Effector memory CD4-positive, alpha-beta T cell (primary cell): ENCODE results near the gene TSSC4.

Experiments used
- DNase-seq, 3 donors: peaks; one replicate each; pipeline ENCODE4 v3.0.0-alpha.2; 2020
- H3K27ac ChIP-seq: 2 replicates; pipeline ENCODE4 v1.7.0; 2013; ENCODE audit warnings: mild to moderate bottlenecking, low read length, moderate library complexity; ENCODE audit not compliant: insufficient read depth, poor library complexity, severe bottlenecking
- H3K27me3 ChIP-seq: replicated peaks from 2 replicates; pipeline ENCODE4 v1.7.0; 2013; ENCODE audit warnings: mild to moderate bottlenecking, low read length; ENCODE audit not compliant: insufficient read depth, control insufficient read depth, poor library complexity, severe bottlenecking
- H3K36me3 ChIP-seq: 2 replicates; pipeline ENCODE4 v1.7.0; 2013; ENCODE audit warnings: mild to moderate bottlenecking, low read length, moderate library complexity; ENCODE audit not compliant: control insufficient read depth, insufficient read depth
- H3K4me1 ChIP-seq: 2 replicates; pipeline ENCODE4 v1.7.0; 2013; ENCODE audit warnings: low read length, mild to moderate bottlenecking; ENCODE audit not compliant: control insufficient read depth, insufficient read depth, poor library complexity, severe bottlenecking
- H3K4me3 ChIP-seq: 2 replicates; pipeline ENCODE4 v1.7.0; 2013; ENCODE audit warnings: low read length, low read depth, mild to moderate bottlenecking; ENCODE audit not compliant: insufficient read depth, poor library complexity, severe bottlenecking
- H3K9me3 ChIP-seq: 2 replicates; pipeline ENCODE4 v1.7.0; 2013; ENCODE audit warnings: mild to moderate bottlenecking, low read length, moderate library complexity; ENCODE audit not compliant: control insufficient read depth

TSSC4 gene

DNA sequence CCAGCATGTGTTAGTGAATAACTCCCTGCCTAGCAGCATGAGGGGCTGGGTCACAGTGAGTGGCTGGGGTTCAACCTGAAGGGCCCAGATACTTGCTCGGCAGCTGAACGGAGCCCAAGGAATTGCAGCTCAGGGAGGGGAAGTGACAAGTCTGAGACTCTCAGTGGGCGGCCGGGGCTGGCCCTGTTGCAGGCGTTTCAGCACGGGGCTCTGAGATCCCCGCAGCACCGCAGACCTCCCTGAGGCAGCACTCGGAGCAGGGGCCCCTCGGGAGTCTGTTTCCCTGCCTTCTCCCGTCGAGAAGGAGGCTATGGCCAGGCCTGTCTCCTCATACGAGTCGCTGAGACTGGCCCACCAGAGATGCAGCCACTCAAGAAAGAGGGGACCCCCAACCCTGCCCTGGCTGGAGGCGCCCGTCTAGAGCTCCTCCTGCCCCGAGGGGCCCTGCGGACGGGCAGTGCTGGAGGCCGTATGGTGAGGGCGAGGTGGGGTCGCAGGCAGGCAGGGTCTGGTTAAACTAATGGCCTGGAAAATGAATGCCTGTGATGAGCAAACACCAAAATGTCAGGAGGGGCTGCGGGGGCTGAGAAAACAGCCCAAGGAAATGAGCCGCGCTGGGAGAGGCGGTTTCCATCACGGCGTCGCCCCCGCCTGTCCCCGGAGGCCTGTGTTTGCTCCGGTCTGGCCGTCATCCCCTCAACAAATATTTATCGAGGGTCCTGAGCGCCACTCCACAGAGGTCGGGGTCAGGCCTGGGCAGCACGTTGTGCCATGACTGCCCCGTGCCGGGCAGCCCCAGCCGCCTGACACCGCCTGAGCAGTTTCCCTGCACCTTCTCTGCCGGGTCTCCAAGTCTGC lies 9.3 kb downstream of the TSSC4 start:
- no peaks in the 10 kb centered on the region for H3K9me3 ChIP-seq
- no peaks in the 10 kb centered on the region for H3K36me3 ChIP-seq
- no peak for DNase-seq
- no peaks in the 10 kb centered on the region for H3K27me3 ChIP-seq
- no peak overlapping the region for H3K27ac ChIP-seq
- no peak overlapping the region for H3K4me3 ChIP-seq
- no peaks in the 10 kb centered on the region for H3K4me1 ChIP-seq

DNA sequence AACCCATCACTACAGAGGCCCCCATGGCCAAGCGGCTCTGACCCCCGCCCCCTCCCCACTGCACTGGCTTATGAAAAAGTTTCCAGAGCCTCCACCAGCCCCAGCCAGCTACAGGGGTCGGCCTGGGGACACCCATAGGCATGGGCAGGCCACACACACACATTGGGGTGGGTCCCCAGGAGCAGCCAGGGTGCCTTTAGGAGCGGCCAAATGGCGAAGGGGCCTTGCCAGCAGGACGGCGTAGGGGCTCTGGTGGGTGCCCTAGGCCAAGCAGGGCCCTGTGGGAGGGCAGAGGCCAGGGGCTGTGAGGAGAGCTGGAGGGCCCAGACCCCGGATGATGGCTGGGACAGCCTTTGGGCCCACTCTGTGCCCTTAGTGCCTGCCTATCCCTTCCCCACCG lies 10.1 kb downstream of the TSSC4 start:
- no peaks in the 10 kb centered on the region for H3K9me3 ChIP-seq
- no peak overlapping the region for H3K27ac ChIP-seq
- no peaks in the 10 kb centered on the region for H3K4me1 ChIP-seq
- no peaks in the 10 kb centered on the region for H3K27me3 ChIP-seq
- no peak overlapping the region for H3K4me3 ChIP-seq
- DNase-seq: no peak
- H3K36me3 ChIP-seq: no peaks in the 10 kb centered on the region

DNA sequence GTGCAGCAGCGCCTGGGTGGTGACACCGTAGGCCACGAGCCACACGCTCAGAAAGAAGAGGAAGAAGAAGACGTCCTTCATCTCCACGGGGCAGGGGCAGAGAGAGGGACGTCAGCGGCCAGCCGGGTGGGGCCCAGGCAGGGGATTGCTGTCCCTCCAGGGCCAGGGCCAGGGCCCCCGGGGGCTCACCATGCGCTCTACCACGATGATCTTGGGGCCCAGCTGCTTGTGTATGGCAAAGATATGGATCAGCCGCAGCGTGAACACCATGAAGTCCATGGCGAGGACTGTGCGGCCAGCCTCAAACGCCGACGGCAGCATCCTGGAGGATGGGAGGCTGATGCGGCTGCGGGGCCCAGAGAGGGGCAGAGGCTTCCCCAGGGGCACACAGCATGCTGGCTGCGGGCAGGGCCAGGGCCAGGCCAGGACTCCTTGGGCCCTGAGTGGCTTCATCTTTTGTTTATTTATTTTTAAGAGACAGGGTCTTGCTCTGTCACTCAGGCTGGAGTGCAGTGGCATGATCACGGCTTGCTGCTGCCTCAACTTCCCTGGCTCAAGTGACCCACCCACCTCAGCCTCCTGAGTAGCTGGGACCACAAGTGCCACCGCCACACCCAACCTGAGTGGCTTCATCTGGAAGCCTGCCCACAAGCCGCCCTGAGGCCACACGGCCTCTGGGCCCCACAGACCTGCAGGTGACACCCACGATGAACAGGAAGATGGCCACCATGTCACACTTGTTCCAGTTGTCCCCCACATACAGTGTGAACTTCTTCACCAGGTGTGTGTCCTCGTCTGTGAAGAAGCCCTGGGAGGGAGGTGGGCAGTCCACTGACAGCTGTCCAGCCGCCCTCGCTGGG lies 11.1 kb downstream of the TSSC4 start:
- no peaks in the 10 kb centered on the region for H3K4me1 ChIP-seq
- no peaks in the 10 kb centered on the region for H3K9me3 ChIP-seq
- H3K4me3 ChIP-seq: no peak overlapping the region
- no peaks in the 10 kb centered on the region for H3K36me3 ChIP-seq
- no peaks in the 10 kb centered on the region for H3K27me3 ChIP-seq
- H3K27ac ChIP-seq: no peak overlapping the region
- DNase-seq: no peak

DNA sequence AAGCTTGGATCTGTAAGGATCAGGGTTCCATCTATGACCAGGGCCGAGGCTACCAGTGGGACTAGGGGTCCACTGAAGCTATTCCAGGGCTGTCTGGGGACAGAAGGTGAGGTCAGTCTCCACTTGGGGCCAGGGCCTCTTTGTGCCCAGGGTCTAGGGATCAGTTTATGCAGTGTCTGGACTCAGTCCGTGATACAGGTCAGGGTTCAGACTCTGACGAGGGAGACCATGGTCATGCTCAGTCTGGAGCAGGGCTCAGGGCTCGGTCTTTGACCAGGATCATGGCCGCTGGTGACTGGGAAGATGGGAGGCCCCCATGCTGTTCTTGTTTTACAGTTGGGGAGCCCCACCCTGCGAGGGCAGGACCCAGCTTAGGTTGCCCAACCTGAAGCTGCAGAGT lies 11.8 kb downstream of the TSSC4 start:
- Histone ChIP-seq H3K27me3 (no peaks in the 10 kb centered on the region), H3K9me3 (no peaks in the 10 kb centered on the region), H3K4me3 (no peak overlapping the region), H3K36me3 (no peaks in the 10 kb centered on the region), H3K4me1 (no peaks in the 10 kb centered on the region), H3K27ac (no peak overlapping the region)
- DNase-seq: no peak

DNA sequence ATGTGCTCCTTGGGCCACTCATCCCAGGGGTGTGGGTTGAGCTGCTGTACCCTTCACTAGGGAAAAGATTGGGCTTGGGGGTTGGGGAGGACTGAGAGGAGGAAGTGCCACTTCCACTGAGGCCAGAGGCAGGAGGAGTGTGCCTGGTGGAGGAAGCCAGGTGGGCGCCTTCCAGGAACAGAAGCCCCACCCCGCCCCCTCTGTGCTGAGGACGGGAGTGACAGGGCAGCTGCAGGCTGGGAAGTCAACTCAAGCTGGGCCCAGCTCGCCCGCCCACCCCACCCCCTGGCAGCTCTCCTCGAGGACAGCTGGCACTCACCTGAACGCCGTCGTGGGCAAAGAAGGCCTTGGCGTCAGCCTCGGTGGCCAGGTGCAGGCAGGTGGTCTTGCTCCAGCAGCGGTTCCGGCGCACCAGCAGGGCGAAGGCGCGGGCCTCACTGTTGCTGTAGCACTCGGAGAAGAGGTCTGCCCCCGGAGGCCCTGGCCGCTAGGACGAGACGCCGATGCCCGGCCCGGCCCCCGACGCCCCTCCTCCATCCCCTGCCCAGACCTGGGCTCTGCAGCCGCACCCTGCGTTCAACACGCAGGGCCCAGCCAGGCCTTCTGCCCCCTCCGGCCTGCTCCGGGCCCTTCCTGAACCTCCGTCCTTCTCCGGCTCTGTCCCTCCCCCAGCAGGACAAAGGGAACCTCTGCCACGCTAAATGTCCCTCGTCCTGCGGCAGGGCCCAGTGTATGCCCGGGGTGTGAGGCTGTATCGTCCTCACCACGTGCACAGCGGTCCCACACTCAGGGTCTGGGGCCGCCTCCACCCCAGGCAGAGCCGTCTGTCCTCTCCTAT lies 13.4 kb downstream of the TSSC4 start:
- no peak overlapping the region for H3K27ac ChIP-seq
- H3K4me3 ChIP-seq: no peak overlapping the region
- H3K4me1 ChIP-seq: no peaks in the 10 kb centered on the region
- H3K27me3 ChIP-seq: no peaks in the 10 kb centered on the region
- H3K9me3 ChIP-seq: no peaks in the 10 kb centered on the region
- H3K36me3 ChIP-seq: no peaks in the 10 kb centered on the region
- DNase-seq: no peak

DNA sequence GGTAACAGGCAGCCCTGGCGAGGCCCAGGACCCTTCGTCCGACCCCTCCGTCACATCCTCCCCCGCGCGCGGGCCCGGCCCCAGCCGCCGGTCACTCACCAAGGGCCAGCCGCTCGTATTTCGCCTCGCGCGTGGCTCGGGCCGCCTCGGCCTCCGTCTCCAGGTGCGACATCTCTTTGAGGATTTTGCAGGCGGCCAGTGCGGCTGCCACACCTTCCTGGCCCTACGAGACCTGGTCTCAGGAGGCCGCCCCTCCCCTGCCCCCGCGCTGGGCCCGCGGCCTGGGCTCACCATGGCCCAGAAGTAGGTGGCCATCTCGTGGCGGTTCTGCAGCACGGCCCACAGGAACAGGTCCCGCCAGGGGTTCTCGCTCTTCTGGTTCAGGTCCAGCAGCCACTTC lies 14.1 kb downstream of the TSSC4 start:
- H3K4me1 ChIP-seq: no peaks in the 10 kb centered on the region
- DNase-seq: no peak
- H3K4me3 ChIP-seq: no peak overlapping the region
- no peak overlapping the region for H3K27ac ChIP-seq
- H3K9me3 ChIP-seq: no peaks in the 10 kb centered on the region
- no peaks in the 10 kb centered on the region for H3K36me3 ChIP-seq
- H3K27me3 ChIP-seq: no peaks in the 10 kb centered on the region

DNA sequence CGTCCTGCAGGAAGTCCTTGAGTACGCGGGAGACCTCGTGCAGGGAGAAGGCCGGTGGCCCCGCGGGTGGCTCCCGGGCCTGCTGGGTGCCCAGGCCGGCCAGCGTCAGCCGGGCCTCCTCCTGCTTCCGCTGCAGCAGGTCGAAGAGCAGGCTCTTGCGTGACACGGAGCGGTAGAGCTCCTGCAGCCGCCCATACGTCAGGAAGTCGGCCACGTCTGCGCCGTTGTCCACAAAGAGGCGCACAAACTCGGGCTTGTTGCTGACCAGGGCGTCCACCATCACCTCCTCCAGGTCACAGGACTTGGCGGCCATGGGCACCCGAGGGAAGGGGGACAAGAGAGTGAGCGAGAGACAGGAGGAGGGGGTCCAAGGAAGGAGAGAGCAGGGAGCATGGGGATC lies 14.6 kb downstream of the TSSC4 start:
- DNase-seq: no peak
- H3K9me3 ChIP-seq: no peaks in the 10 kb centered on the region
- no peak overlapping the region for H3K27ac ChIP-seq
- no peaks in the 10 kb centered on the region for H3K36me3 ChIP-seq
- H3K4me1 ChIP-seq: peaks cover 2% of the 10 kb centered on the region
- H3K4me3 ChIP-seq: no peak overlapping the region
- no peaks in the 10 kb centered on the region for H3K27me3 ChIP-seq

DNA sequence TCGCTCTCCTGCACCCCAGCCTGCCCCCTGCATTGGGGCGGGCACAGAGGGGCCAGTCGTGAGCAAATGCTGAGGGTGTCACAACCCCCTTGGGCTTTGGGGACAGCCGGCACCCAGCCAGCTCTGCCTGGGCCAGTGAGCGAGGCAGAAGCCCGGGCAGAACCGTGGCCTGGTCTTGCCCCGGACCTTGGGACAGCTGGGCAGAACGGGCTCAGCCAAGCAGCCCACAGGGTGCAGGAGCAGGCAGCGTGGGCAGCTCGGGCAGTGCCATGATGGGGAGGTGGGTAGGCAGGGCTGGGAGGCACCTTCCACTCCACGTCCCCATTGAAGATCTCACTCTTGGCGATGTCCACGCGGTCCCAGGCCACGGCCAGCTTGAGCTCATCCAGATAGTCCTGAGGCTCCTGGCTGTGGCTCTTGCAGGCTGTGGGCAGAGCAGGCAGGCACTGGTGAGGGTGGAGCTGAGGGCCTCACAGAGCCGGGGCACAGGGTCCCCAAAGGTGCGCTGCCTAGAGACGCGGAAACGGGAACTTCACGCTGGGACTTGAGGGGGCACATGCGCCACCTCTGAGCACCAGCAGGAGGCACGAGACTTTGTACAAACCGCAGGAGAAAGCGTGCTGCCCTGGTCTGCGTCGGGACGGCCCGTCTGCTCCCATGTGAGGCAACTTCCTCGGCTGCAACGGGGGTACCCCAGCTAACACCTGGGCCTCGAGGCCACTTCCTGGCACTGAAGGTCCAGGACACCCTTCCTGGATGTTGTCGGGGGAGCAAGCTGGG lies 15.2 kb downstream of the TSSC4 start:
- H3K36me3 ChIP-seq: no peaks in the 10 kb centered on the region
- DNase-seq: no peak
- no peak overlapping the region for H3K27ac ChIP-seq
- no peak overlapping the region for H3K4me3 ChIP-seq
- H3K9me3 ChIP-seq: no peaks in the 10 kb centered on the region
- no peaks in the 10 kb centered on the region for H3K27me3 ChIP-seq
- peaks cover 8% of the 10 kb centered on the region for H3K4me1 ChIP-seq

DNA sequence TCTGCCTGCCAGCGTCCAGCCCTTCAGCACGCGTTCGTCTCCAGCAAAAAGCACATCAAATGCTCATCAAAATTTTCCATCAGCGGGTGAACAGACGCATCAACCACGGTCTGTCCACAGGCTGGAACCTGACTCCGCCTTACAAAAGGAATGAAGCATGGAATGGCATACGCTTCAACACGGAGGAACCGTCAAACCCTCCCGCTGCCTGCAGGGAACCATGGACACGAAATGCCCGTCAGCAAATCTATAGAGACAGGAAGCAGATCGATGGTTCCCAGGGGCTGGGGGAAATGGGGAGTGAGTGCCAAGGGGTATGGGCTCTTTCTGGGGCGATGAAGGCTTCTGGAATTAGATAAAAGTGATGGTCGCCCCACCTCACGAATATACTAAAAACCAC lies 16.2 kb downstream of the TSSC4 start:
- no peak for DNase-seq
- peaks cover 9% of the 10 kb centered on the region for H3K4me1 ChIP-seq
- H3K27me3 ChIP-seq: no peaks in the 10 kb centered on the region
- no peak overlapping the region for H3K4me3 ChIP-seq
- no peak overlapping the region for H3K27ac ChIP-seq
- no peaks in the 10 kb centered on the region for H3K36me3 ChIP-seq
- H3K9me3 ChIP-seq: no peaks in the 10 kb centered on the region
